HG03060 (cell line): ENCODE measurements around the gene HMGN4.
"Not testable (repeated sequence)": the region's sequence is repeated elsewhere in the genome, so short reads cannot be mapped to it uniquely, and the experiment has no call there.

Experiments
- ATAC-seq: cut with Tn5 transposase; IDR thresholded peaks from one replicate; pipeline ENCODE4 v1.9.1; 2021; ENCODE audit warnings: low read depth, moderate number of reproducible peaks; ENCODE audit not compliant: unreplicated experiment

The HMGN4 gene

GRCh38 chr6:26547363-26547762, 9.2 kb downstream of the HMGN4 start:
- not testable (repeated sequence) for ATAC-seq

GRCh38 chr6:26550250-26550993, 12.3 kb downstream of the HMGN4 start:
- ATAC-seq = no peak

- no peak for ATAC-seq
Observed at GRCh38 chr6:26552205-26552604, 14.0 kb downstream of the HMGN4 start.

GRCh38 chr6:26552640-26553188, 14.5 kb downstream of the HMGN4 start:
- no peak for ATAC-seq

- ATAC-seq = no peak
Observed at GRCh38 chr6:26553264-26553634, 15.1 kb downstream of the HMGN4 start.

- ATAC-seq = no peak
Observed at GRCh38 chr6:26553635-26554446, 15.7 kb downstream of the HMGN4 start.

GRCh38 chr6:26554447-26554696, 16.2 kb downstream of the HMGN4 start:
- ATAC-seq = no peak

GRCh38 chr6:26554697-26555504, 16.7 kb downstream of the HMGN4 start:
- ATAC-seq = no peak

GRCh38 chr6:26555505-26556262, 17.5 kb downstream of the HMGN4 start:
- no peak for ATAC-seq

- ATAC-seq = no peak
Observed at GRCh38 chr6:26556263-26557070, 18.3 kb downstream of the HMGN4 start.

- ATAC-seq = no peak
Observed at GRCh38 chr6:26561533-26562466, 23.6 kb downstream of the HMGN4 start.

GRCh38 chr6:26563488-26563887, 25.3 kb downstream of the HMGN4 start:
- no peak for ATAC-seq

GRCh38 chr6:26568601-26569432, 30.7 kb downstream of the HMGN4 start:
- ATAC-seq = peak; percentile 68

- ATAC-seq = no peak
Observed at GRCh38 chr6:26569433-26569764, 31.2 kb downstream of the HMGN4 start.

GRCh38 chr6:26570027-26570809, 32.1 kb downstream of the HMGN4 start:
- no peak for ATAC-seq

- ATAC-seq = no peak
Observed at GRCh38 chr6:26571592-26572296, 33.6 kb downstream of the HMGN4 start.
